IPS DF 19.7 (cell line): Measurements from ENCODE around the gene AFTPH.

Experiments used
- DNase-seq: peaks from one replicate; pipeline ENCODE4 v3.0.0-alpha.2; 2013; ENCODE audit warnings: low read depth, low spot score

AFTPH gene

GRCh38 chr2:64538764-64539433 lies 14.8 kb downstream of the AFTPH start:
- no peak for DNase-seq

DNA sequence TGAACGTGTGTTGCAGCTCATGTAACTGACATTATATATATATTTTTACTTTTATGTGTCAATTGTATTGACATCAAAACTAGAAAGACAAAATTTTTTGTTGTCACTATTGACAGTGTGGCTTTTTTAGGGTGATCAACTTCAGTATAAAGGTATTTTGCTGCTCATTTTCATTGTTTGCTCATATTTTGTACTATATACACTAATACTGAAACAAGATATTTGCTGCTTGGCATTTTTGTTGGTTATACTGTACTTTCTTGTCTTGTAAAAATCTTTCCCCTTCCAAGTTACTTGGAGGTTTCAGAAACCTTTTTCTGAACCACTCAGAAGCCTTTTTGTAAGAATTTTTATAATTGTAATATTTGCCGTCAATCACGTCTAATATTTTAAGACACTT lies 16.5 kb downstream of the AFTPH start:
- DNase-seq: no peak

DNA sequence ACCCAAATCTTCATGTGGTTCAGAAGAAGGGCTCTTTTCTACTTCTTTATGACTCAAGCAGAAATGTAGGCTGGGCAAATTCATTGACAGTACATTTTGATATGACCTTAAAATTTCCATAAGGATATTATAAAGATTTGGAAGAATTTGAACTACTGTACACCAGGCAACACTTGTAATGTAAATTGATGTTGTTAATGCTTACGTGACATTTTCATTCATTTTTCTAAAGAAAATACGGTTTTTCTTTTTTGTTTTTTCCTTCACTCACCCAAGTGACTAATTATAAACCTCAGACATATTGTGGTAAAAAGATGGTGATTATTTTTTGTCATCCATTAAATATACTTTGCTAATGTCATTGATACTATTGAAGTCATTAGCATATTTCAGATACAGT lies 17.4 kb downstream of the AFTPH start:
- DNase-seq: no peak

- no peak for DNase-seq
Observed at GRCh38 chr2:64542071-64543007, 18.2 kb downstream of the AFTPH start.

DNA sequence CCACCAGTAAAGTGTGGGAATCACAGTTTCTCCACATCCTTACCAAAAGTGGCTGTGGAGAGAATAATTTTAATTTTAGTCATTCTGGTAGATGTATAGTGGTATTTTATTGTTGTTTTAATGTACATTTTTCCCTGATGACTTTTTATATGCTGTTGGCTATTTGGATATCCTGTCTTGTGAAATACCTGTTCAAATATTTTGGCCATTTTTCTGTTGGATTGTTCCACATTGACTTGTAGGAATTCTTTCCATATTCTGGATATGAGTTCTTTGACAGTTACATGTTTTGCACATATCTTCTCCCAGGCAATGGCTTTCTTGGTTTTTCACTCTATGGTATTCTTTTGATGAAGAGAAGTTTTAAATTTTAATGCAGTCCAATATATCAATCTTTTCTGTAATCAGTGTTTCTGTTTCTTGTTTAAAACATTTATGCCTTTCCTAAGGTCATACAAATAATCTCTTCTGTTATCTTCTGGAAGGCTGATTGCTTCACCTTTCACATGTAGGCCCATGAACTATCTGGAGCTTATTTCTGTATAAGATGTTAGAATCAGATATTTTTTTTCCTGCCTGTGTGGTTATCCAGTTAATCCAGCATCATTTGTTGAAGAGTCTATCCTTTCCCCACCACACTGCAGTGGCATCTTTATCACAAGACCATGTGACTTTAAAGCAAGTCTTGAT lies 19.0 kb downstream of the AFTPH start:
- no peak for DNase-seq

DNA sequence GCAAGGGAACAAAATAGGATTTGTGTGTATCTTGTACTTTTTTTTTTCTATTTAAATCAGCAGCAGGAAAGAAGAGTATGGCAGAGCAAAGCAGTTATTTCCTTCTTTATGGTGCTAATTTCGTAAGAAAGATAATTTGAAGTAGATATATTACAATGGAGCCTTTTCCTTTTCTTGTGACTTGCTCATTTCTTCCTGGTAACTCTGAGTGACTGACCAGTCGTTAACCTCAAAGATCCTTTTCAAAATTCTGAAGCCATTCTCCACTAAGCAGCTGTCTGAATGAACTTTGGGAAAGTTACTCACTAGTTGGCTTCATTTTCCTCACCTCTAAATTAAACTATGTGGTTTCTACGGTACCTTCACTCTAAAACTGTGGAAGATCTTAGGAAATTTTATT lies 24.6 kb downstream of the AFTPH start:
- DNase-seq: no peak

DNA sequence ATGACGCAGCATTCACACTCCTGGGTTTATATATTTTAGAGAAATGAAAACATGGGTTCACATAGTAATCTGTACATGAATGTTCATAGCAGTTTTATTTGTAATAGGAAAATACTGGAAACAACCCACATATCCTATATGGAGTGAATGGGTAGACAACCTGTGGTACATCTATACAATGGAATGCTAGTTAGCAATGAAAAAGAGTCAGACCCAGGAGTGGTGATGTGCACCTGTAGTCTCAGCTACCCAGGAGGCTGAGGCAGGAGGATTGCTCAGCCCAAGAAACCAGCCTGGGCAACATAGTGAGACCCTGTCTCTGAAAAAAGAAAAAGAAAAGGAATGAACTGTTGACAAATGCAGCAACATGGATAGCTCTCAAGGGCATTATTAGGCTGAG lies 25.9 kb downstream of the AFTPH start:
- DNase-seq: no peak

- no peak for DNase-seq
Observed at GRCh38 chr2:64551851-64552250, 27.7 kb downstream of the AFTPH start.

DNA sequence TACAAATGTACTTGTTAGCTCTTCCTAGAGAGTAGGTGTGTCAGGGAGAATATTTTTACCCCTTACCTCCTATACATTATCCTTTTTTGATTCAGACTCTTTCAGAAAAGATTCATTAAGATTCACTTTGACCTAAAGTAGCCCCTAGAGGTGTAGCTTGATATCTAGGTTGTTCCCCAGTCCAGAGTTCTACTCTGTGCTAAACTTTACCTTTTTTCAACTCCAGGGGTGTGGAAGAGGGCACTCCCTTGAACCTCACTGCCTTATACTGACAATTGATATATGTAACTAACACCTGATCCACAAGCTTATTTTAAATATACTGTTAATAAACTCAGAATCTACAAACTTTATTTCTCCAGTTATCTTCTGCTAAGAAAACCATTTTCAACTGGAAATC lies 30.0 kb downstream of the AFTPH start:
- no peak for DNase-seq

- no peak for DNase-seq
Observed at GRCh38 chr2:64558445-64559081, 34.4 kb downstream of the AFTPH start.

DNA sequence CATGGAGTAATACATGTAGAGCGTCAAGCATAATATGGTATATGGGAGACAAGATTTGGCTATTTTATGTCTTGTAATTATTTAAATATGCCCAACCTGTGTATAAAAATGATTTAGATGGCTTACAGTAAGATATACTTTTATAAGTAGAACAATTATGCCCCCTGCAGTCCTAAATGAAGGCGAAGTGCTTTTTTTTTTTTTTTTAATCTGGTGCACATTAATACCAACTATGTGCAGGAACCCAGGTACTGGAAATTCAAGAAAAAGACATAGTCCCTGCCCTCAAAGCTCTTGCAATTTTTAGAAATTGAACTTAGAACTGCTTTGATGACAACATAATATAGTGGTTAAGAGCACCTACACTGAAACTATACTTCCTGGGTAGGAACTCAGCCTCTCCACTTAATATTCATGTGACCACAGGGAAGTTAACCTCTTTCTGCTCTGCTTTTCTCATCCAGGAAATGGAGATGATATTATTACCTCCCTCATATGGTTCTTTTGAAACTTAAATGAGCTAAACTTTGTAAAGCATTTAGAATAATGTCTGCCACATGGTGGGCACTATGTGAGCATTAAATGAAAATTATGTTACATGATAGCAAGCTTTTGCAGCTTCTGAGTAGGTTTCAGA lies 38.1 kb downstream of the AFTPH start:
- no peak for DNase-seq

- no peak for DNase-seq
Observed at GRCh38 chr2:64563436-64563938, 39.4 kb downstream of the AFTPH start.

DNA sequence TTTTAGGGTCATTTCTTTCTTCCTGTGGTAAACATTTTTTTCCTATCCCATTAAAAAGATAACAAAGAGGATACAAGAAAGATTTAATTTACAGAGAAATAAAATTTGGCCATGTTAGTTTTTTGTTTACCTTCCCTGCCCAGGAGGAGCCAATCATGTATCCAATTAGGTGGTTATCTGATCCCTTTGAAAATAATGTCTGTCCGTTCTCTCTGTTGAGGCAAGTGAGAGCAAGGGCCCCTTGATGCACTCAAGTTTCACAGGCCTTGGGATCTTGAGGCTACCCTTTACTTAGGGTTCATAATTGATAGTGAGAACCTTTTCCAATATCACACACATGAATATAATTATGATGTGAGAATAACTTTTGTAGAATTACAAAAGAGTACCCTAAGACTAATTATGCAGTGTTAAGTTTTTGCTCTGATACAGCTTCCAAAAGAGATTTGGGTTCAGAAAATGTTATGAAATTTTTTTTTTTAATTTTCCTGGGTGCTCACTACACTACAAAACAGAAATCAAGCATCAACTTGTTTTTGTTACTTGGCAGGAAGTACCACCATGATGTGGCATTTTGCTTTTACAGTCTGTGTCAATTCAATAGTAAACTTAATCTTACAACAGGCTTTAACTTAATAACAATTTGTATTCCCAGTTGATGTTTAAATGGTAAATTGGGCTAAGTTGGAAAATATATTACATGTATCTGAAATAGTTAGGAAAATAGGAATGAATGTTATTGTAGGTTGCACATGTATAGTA lies 42.0 kb downstream of the AFTPH start:
- no peak for DNase-seq

- DNase-seq: no peak
Observed at GRCh38 chr2:64567473-64567872, 43.3 kb downstream of the AFTPH start.

GRCh38 chr2:64568836-64569235 lies 44.7 kb downstream of the AFTPH start:
- DNase-seq: no peak

DNA sequence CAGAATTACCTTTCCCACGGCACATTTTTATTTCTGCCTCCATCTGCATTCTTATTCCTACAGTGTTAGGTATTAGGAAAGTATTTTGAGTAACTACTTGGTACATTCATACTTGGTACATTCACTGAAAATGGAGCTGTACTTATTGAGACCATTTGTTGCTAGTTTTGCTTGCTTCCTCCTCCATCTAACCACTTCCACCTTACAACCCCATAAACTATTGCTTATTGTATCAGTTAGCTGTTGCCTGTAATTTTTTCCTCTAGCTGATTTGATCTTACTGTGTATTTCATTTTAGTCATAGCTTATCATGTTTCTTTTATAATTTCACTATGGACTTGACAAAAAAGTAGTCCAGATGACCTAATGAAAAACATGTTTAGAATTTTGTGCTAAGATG lies 50.7 kb downstream of the AFTPH start:
- no peak for DNase-seq

DNA sequence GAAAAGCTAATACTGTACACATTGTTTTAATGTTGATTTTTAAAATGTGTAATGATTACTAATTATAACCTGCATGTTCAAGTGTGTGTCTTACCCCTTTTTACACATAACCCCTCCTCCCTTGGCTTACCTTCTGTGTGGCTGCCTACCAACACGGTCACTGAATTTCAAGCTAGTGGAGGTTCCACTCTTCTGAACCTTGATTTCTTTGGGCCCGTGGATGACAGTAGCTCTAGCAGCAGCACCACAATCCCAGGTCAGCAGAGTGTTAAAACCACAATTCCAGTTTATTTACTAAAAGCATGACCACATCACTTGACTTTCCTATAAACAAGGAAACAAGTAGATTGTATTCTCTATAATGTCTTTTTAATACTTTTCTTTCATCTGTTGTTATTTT lies 56.9 kb downstream of the AFTPH start:
- DNase-seq: no peak

GRCh38 chr2:64581777-64582539 lies 57.8 kb downstream of the AFTPH start:
- DNase-seq: no peak

GRCh38 chr2:64582774-64583340 lies 58.7 kb downstream of the AFTPH start:
- DNase-seq: no peak
